NCI-H1930 (cell line): ENCODE measurements around the gene SPART.
"Not testable (repeated sequence)": the region's sequence is repeated elsewhere in the genome, so short reads cannot be mapped to it uniquely, and the experiment has no call there.

Experiments used
- DNase-seq, 2 experiments: peaks; one replicate each; lab custom pipeline; 2025; lab: John Stamatoyannopoulos, UW

Gene SPART

GRCh38 chr13:36313047-36313969 is 32.9 kb downstream of the SPART start:
- DNase-seq, result no peak

- DNase-seq, result no peak
These were observed 35.6 kb downstream of the SPART start for GRCh38 chr13:36310417-36311108.

GRCh38 chr13:36302289-36302688 is 43.9 kb downstream of the SPART start:
- no peak for DNase-seq

GRCh38 chr13:36299469-36299868 is 46.7 kb downstream of the SPART start:
- not testable (repeated sequence) for DNase-seq

- peak in 1 of 2 experiments; percentile 13 for DNase-seq
These were observed 47.6 kb downstream of the SPART start for GRCh38 chr13:36298535-36299068.

GRCh38 chr13:36297366-36298338 is 48.5 kb downstream of the SPART start, which contains the start of gene CCDC169:
Gene CCDC169 (minus strand): TSS chr13:36297814. CDS start chr13:36297719, 95 bp downstream.
- peak; percentile 57 to 69 for DNase-seq

DNA sequence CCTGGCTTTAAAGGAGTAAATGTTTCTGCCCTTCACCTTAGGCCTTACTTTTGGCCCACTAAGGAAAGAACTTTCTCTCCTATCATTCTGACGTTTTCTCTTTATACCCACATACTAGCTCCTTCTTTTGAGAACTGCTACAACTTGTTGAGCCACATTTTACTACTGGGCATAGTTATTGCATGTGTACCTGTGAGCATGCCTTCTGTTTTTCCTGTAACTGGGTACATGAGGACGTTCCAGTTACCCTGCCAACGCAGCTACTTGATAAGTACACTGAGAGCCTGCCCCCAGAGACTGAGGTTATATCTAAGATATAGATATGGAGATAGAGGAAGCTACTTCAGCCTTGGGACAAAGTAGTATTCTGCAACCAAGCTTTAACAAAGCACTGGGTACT is 52.1 kb downstream of the SPART start:
- no peak for DNase-seq

DNA sequence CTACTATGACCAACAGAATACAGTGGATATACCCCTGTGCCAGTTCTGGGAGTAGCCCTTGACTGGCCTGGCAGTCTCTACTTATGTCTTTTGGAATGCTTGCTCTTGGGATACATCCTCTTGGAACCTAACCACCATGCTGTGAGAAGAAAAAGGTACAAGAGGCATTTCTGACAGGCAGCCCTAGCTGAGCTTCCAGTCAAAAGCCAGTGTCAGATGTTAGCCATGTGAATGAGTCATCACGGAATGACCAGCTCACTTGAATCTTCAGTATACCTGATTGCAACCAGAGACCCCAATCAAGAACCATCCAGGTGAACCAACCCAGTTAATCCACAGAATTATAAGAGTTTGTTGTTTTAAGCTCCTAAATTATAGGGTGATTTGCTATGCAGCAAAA is 52.7 kb downstream of the SPART start:
- no peak for DNase-seq

GRCh38 chr13:36288794-36289391 is 57.3 kb downstream of the SPART start:
- peak in 1 of 2 experiments; percentile 12 for DNase-seq

- no peak for DNase-seq
These were observed 60.2 kb downstream of the SPART start for GRCh38 chr13:36286006-36286405.

GRCh38 chr13:36282821-36283432 is 63.3 kb downstream of the SPART start:
- DNase-seq, result peak in 1 of 2 experiments; percentile 40

GRCh38 chr13:36275190-36276002 is 70.8 kb downstream of the SPART start:
- DNase-seq, result peak; percentile 23 to 51

- DNase-seq, result no peak
These were observed 72.8 kb downstream of the SPART start for GRCh38 chr13:36273431-36273830.

DNA sequence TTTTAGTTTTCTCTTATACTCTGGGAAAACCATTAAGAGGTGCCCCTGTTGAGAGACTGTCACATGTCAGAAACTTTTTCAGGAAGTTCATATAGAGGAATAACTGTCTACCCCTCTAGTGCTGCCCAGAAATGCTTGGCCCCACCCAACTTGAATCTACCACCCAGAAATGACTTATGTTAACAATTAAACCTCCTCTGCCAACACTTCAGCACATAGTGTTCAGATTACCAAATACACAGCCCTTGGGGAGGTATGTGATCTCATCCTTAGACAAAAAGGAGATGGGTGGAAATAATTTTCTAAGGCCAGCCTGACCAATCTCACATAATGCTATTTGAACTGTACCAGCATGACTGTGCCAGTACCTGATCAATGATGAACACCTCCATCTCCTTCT is 84.2 kb downstream of the SPART start:
- no peak for DNase-seq

- DNase-seq, result no peak
These were observed 85.2 kb downstream of the SPART start for GRCh38 chr13:36261011-36261410.

DNA sequence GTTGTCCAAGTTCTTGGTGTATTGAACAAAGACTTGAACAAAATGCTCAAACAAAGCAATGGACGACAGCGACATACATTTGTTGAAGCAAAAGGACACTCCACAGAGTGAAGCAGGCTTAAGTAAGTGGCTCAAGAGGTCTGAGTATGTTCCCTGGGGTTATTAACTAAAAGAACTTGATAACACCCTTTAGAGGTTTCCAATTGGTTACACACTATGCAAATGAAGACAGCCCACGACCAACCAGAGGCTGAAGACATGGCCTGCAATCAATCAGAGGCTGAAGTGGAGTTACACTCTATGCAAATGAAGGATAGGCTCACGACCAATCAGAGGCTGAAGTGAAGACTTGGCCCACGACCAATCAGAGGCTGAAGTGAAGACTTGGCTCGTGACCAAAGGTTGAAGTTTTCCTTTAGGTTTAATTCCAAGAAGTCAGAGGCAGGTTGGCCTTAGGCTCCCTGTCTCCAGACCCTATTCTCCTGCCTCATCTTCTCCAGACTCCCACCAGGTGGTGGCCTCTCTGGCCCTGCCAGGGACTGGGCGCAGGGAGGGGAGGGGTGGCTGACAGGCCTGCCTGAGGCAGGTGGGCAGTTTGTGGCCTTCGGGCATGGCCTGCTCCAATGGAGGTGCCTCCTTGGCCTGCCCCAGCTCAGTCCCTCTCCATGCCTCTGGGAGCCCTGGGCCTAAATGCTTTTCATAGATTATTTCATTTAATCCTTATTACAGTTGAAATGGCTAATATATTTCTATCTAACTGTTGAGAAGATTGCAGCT is 86.6 kb downstream of the SPART start:
- DNase-seq, result no peak

GRCh38 chr13:36258831-36259230 is 87.4 kb downstream of the SPART start:
- DNase-seq, result no peak
